ENCODE data around the gene MOB1A. TPM values are rescaled to one million over a fixed set of nuclear protein-coding genes. Genes with fewer than 3 reads are reported as not detected.

MOB1A gene
- polyA plus RNA-seq, 1 donor from 2014 or later: 39.2 TPM

DNA sequence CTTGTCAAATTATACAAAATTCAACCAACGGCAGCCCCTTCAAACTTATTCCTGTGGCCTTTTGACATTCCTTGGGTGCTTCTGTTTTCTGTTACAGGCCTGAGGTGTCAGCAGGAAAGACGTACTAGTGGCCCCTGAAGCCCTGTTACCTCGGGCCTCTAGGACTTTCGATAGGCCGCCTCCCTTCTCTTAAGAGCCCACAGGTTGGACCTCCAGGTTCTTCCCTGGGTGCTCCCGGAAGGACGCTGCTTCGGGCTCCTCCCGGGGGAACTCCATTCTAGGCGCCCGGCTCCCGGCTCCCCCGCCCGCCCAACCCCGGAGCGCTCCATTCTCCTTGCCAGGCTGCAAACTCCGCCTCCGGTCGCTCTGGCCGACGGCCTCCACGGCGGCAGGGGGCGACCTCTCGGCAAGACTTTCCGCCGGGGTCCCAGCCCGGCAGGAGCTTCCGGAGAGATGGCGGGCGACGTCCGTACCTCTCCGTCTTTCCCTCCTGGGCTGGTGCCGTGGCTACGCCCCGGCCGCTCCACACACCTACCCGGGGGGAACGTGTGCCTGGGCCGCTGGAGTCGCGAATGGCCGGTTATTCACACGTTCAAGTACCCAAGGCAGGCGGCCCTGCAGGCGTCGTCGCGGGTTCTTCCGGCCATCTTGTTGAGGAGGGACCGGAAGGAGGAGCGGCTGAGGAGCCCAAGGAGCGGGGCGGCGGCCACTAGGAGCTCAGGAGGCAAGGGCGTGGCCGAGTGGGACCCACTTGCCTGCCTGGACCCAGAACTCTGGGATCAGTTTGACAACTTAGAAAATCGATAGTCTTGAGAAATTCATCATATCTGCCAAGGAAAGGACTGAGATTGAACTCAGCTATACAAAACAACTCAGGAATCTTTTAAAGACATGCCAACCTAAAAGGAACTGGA is 58.5 kb downstream of the MOB1A start:
- peak overlapping the region; percentile 70 for H3K4me3 ChIP-seq (ENCODE audit: low read length)
- peak overlapping the region; percentile 14 for H2AFZ ChIP-seq (ENCODE audit: low read depth, low read length)
- H3K27ac ChIP-seq (ENCODE audit: low read length): peak overlapping the region; percentile 71
- no peaks in the 10 kb centered on the region for H3K27me3 ChIP-seq (ENCODE audit: insufficient read depth, low read depth, low read length)
- H3K9me2 ChIP-seq (ENCODE audit: insufficient read depth, low read length): no peaks in the 10 kb centered on the region
- no peaks in the 10 kb centered on the region for H3K79me2 ChIP-seq (replicated peaks; ENCODE audit: insufficient read depth, low read length)
- TF ChIP-seq, protein P1, sequence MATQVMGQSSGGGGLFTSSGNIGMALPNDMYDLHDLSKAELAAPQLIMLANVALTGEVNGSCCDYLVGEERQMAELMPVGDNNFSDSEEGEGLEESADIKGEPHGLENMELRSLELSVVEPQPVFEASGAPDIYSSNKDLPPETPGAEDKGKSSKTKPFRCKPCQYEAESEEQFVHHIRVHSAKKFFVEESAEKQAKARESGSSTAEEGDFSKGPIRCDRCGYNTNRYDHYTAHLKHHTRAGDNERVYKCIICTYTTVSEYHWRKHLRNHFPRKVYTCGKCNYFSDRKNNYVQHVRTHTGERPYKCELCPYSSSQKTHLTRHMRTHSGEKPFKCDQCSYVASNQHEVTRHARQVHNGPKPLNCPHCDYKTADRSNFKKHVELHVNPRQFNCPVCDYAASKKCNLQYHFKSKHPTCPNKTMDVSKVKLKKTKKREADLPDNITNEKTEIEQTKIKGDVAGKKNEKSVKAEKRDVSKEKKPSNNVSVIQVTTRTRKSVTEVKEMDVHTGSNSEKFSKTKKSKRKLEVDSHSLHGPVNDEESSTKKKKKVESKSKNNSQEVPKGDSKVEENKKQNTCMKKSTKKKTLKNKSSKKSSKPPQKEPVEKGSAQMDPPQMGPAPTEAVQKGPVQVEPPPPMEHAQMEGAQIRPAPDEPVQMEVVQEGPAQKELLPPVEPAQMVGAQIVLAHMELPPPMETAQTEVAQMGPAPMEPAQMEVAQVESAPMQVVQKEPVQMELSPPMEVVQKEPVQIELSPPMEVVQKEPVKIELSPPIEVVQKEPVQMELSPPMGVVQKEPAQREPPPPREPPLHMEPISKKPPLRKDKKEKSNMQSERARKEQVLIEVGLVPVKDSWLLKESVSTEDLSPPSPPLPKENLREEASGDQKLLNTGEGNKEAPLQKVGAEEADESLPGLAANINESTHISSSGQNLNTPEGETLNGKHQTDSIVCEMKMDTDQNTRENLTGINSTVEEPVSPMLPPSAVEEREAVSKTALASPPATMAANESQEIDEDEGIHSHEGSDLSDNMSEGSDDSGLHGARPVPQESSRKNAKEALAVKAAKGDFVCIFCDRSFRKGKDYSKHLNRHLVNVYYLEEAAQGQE (IDR thresholded peaks at IDR 0.05; ENCODE audit: borderline replicate concordance): no peak
- TF ChIP-seq EZH2 (IDR thresholded peaks at IDR 0.05; ENCODE audit: borderline replicate concordance, insufficient read depth, low read length, poor library complexity, severe bottlenecking) (no peak), SMC3 (conservative IDR thresholded peaks at IDR 0.05; ENCODE audit: poor library complexity) (peak; percentile 45), EP300 (conservative IDR thresholded peaks at IDR 0.05; ENCODE audit: poor library complexity, severe bottlenecking) (no peak), TAF1 (IDR thresholded peaks at IDR 0.05; ENCODE audit: low read depth) (no peak), MXI1 (conservative IDR thresholded peaks at IDR 0.05; ENCODE audit: poor library complexity, severe bottlenecking) (peak; percentile 41), POLR2AphosphoS5 (IDR thresholded peaks at IDR 0.05) (peak; percentile 57), RAD21 (conservative IDR thresholded peaks at IDR 0.05) (no peak)
- TF ChIP-seq, protein P2, sequence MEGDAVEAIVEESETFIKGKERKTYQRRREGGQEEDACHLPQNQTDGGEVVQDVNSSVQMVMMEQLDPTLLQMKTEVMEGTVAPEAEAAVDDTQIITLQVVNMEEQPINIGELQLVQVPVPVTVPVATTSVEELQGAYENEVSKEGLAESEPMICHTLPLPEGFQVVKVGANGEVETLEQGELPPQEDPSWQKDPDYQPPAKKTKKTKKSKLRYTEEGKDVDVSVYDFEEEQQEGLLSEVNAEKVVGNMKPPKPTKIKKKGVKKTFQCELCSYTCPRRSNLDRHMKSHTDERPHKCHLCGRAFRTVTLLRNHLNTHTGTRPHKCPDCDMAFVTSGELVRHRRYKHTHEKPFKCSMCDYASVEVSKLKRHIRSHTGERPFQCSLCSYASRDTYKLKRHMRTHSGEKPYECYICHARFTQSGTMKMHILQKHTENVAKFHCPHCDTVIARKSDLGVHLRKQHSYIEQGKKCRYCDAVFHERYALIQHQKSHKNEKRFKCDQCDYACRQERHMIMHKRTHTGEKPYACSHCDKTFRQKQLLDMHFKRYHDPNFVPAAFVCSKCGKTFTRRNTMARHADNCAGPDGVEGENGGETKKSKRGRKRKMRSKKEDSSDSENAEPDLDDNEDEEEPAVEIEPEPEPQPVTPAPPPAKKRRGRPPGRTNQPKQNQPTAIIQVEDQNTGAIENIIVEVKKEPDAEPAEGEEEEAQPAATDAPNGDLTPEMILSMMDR (IDR thresholded peaks at IDR 0.05; ENCODE audit: poor library complexity, severe bottlenecking): peak; percentile 70
- no peaks in the 10 kb centered on the region for H3K36me3 ChIP-seq (ENCODE audit: insufficient read depth, low read length)
- H3F3A ChIP-seq (ENCODE audit: insufficient read depth, low read length, poor library complexity, severe bottlenecking): no peaks in the 10 kb centered on the region
- no peaks in the 10 kb centered on the region for H3K9me3 ChIP-seq (ENCODE audit: low read length)
- peak overlapping the region; percentile 71 for H3K9ac ChIP-seq (ENCODE audit: low read length)
- no peak overlapping the region for H3K4me2 ChIP-seq (ENCODE audit: low read length)
- no peaks in the 10 kb centered on the region for H4K20me1 ChIP-seq (ENCODE audit: insufficient read depth)

DNA sequence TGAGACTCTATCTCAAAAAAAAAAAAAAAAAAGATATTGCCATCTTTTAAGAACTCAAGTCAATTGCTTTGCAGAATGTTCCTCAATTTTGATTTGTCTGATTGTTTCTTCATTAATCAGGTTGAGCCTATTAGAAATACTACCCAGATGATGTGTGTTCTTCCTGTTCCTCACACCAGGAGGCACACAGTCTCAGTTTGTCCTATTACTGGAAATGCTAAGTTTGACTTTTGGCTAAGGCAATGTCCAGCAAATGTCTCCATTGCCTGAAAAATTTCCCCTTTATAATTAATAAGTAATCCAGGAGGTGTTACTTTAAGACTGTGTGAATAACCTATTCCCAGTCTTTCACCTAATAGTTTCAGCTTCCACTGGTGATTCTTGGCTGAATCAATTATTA is 59.3 kb downstream of the MOB1A start:
- no peak overlapping the region for H3K4me2 ChIP-seq (ENCODE audit: low read length)

More for the DNA sequence above, 59.3 kb downstream of the MOB1A start:
- Histone ChIP-seq H4K20me1 (ENCODE audit: insufficient read depth) (no peaks in the 10 kb centered on the region), H3K79me2 (replicated peaks; ENCODE audit: insufficient read depth, low read length) (no peaks in the 10 kb centered on the region), H3K9me3 (ENCODE audit: low read length) (no peaks in the 10 kb centered on the region), H3K27ac (ENCODE audit: low read length) (no peak overlapping the region), H3K27me3 (ENCODE audit: insufficient read depth, low read depth, low read length) (no peaks in the 10 kb centered on the region), H2AFZ (ENCODE audit: low read depth, low read length) (no peak overlapping the region), H3K9ac (ENCODE audit: low read length) (no peak overlapping the region), H3K36me3 (ENCODE audit: insufficient read depth, low read length) (no peaks in the 10 kb centered on the region), H3K9me2 (ENCODE audit: insufficient read depth, low read length) (no peaks in the 10 kb centered on the region), H3K4me3 (ENCODE audit: low read length) (no peak overlapping the region), H3F3A (ENCODE audit: insufficient read depth, low read length, poor library complexity, severe bottlenecking) (no peaks in the 10 kb centered on the region)
- TF ChIP-seq, protein P2 (IDR thresholded peaks at IDR 0.05; ENCODE audit: poor library complexity, severe bottlenecking): no peak
- TF ChIP-seq POLR2AphosphoS5 (IDR thresholded peaks at IDR 0.05) (no peak), EP300 (conservative IDR thresholded peaks at IDR 0.05; ENCODE audit: poor library complexity, severe bottlenecking) (no peak), EZH2 (IDR thresholded peaks at IDR 0.05; ENCODE audit: borderline replicate concordance, insufficient read depth, low read length, poor library complexity, severe bottlenecking) (no peak), TAF1 (IDR thresholded peaks at IDR 0.05; ENCODE audit: low read depth) (no peak), RAD21 (conservative IDR thresholded peaks at IDR 0.05) (no peak), MXI1 (conservative IDR thresholded peaks at IDR 0.05; ENCODE audit: poor library complexity, severe bottlenecking) (no peak), SMC3 (conservative IDR thresholded peaks at IDR 0.05; ENCODE audit: poor library complexity) (no peak)
- TF ChIP-seq, protein P1 (IDR thresholded peaks at IDR 0.05; ENCODE audit: borderline replicate concordance): no peak

Data from neural cell (in vitro differentiated cells).